GM12875 (cell line): ENCODE data around the gene ANKS1B.

Experiments
- H3K4me3 ChIP-seq: one replicate; pipeline ENCODE4 v1.5.1; 2011; ENCODE audit warnings: low read depth, low read length, control low read depth
- TF ChIP-seq, protein P1 (sequence below): IDR thresholded peaks from 2 replicates; pipeline ENCODE4 v1.5.1; 2011; ENCODE audit warnings: low read depth, mild to moderate bottlenecking, control low read depth, inconsistent platforms, low read length, moderate library complexity, borderline replicate concordance; ENCODE audit not compliant: insufficient read depth

Gene ANKS1B

GRCh38 chr12:98714426-98714825 is 1270.3 kb downstream of the ANKS1B start:
- TF ChIP-seq, protein P1, sequence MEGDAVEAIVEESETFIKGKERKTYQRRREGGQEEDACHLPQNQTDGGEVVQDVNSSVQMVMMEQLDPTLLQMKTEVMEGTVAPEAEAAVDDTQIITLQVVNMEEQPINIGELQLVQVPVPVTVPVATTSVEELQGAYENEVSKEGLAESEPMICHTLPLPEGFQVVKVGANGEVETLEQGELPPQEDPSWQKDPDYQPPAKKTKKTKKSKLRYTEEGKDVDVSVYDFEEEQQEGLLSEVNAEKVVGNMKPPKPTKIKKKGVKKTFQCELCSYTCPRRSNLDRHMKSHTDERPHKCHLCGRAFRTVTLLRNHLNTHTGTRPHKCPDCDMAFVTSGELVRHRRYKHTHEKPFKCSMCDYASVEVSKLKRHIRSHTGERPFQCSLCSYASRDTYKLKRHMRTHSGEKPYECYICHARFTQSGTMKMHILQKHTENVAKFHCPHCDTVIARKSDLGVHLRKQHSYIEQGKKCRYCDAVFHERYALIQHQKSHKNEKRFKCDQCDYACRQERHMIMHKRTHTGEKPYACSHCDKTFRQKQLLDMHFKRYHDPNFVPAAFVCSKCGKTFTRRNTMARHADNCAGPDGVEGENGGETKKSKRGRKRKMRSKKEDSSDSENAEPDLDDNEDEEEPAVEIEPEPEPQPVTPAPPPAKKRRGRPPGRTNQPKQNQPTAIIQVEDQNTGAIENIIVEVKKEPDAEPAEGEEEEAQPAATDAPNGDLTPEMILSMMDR = no peak
- H3K4me3 ChIP-seq = no peak overlapping the region

- TF ChIP-seq, protein P1 = no peak
- no peak overlapping the region for H3K4me3 ChIP-seq
Observed at GRCh38 chr12:98709022-98709421, 1275.7 kb downstream of the ANKS1B start.

DNA sequence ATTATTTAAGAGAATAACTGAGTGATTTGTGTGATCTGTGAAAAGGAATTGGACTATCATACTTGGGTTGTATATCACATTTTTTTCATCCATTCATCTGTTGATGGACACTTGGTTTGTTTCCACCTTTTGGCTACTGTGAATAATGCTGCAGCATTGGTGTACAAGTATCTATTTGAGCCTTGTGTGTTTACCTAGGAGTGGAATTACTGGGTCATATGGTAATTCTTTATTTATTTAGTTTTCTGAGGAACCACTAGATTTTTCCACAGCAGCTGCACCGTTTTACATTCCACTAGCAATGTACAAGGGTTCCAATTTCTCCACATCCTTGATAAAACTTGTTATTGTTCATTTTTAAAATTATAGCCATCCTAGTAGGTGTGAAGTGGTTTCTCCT is 1283.6 kb downstream of the ANKS1B start:
- no peak overlapping the region for H3K4me3 ChIP-seq
- TF ChIP-seq, protein P1 = no peak

DNA sequence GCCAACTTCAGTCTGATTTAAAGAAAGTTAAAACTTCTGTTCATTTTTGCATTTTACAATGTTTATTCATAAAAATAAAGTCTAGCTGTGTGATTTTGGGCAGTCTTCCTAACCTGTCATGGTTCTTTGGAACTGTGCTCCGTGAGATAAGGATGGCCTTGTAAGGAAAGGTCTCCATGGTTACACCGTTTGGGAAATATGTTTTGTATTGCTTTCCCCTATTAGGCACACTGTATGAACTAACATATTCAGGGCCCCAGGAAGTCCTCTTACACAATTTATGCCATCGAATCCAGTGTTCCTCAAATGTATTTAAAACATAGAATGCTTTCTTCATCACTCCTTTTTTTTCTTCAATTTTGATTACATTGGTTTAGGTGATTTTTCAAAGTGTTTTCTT is 1285.2 kb downstream of the ANKS1B start:
- TF ChIP-seq, protein P1 = no peak
- H3K4me3 ChIP-seq = no peak overlapping the region

DNA sequence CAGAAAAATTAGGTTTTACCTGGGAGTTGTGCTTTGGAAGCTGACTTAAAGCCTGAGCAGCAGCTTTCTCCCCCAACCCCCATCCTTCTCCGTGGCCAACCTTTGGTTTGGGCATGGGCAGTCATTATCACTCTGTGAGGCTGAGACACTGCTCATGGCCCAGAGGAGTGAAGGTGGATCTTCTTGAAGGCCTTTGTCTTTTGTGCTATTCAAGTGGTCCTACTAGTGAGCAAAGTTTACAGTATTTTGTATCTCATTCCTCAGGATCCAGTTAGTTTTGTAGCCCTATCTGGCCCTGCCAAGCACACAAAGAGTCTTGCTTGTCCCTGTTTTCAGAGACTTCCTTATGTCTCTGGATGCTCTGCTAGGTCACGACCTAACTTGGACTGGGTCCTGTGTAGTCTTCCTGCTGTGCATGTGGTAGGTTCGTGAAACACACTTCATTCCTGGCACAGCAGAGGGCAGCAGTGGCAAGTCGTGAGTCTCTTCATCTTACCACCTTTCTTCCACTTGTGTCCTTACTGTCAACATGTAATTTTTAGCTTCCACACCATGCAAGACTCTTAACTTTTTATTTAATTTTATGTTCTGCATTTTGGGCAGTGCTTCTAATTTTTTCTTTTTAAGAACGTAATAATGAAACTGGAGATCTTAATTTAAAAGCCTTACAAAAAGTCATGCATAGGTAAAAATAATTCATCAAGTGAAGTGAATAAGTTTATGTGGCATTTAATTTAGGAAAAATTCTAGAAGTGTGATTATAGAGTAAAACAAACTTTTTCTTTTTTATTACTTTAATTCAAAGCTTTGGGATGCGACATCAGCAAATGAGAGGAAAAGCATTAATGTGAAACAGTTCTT is 1285.9 kb downstream of the ANKS1B start:
- TF ChIP-seq, protein P1 = peak; percentile 44; the same call in 1 of the 2 replicates
- no peak overlapping the region for H3K4me3 ChIP-seq

- H3K4me3 ChIP-seq = no peak overlapping the region
- TF ChIP-seq, protein P1 = no peak
Observed at GRCh38 chr12:98697209-98697608, 1287.5 kb downstream of the ANKS1B start.

GRCh38 chr12:98696036-98696646 is 1288.6 kb downstream of the ANKS1B start:
- no peak overlapping the region for H3K4me3 ChIP-seq
- TF ChIP-seq, protein P1 = no peak
